GM12878 (cell line): ENCODE results near the gene NANOS2. TPM values are rescaled to one million over a fixed set of nuclear protein-coding genes. Genes with fewer than 3 reads are reported as not detected.
A peak's percentile ranks its signal among the peaks of the same experiment; 100 is the strongest.

Source experiments
- CBX3 ChIP-seq: fragments of 200-600 bp; sonication (generic); IDR thresholded peaks from 2 replicates; pipeline ENCODE4 v1.6.1; 2016; ENCODE audit warnings: low read depth, borderline replicate concordance
- CBX5 ChIP-seq: sonication (generic); IDR thresholded peaks from 2 replicates; pipeline ENCODE4 v1.6.1; 2016; ENCODE audit warnings: low read depth, moderate library complexity, mild to moderate bottlenecking, inconsistent platforms
- E2F4 ChIP-seq: IDR thresholded peaks from 2 replicates; pipeline ENCODE4 v1.6.1; 2012; ENCODE audit warnings: low read depth, low read length, improper control_type of control experiment
- GATAD2B ChIP-seq: fragments of 450-650 bp; conservative IDR thresholded peaks from 2 replicates; pipeline ENCODE4 v1.6.1; 2017; ENCODE audit warnings: low read depth, mild to moderate bottlenecking, moderate library complexity
- HDAC2 ChIP-seq: fragments of 200-600 bp; sonication (generic); IDR thresholded peaks from 2 replicates; pipeline ENCODE4 v1.6.1; 2017
- IKZF2 ChIP-seq, 2 experiments: fragments of 450-650 bp; IDR thresholded peaks; 2 replicates each; pipeline ENCODE4 v1.6.1; 2017; ENCODE audit warnings: mild to moderate bottlenecking in 2 of 2, moderate library complexity in 2 of 2
- IRF5 ChIP-seq: fragments of 450-650 bp; IDR thresholded peaks from 2 replicates; pipeline ENCODE4 v1.6.1; 2017; ENCODE audit warnings: borderline replicate concordance
- LARP7 ChIP-seq: fragments of 450-650 bp; IDR thresholded peaks from 2 replicates; pipeline ENCODE4 v1.6.1; 2017; ENCODE audit warnings: mild to moderate bottlenecking
- MYC ChIP-seq: IDR thresholded peaks from 2 replicates; pipeline ENCODE4 v1.6.1; 2011; ENCODE audit warnings: mild to moderate bottlenecking, low read length, moderate library complexity, inconsistent platforms; ENCODE audit not compliant: insufficient read depth, insufficient replicate concordance, insufficient read length, severe bottlenecking
- NBN ChIP-seq: fragments of 450-650 bp; IDR thresholded peaks from 2 replicates; pipeline ENCODE4 v1.6.1; 2016
- NKRF ChIP-seq: fragments of 450-650 bp; conservative IDR thresholded peaks from 2 replicates; pipeline ENCODE4 v1.6.1; 2017; ENCODE audit warnings: mild to moderate bottlenecking, moderate library complexity
- RB1 ChIP-seq: fragments of 450-650 bp; formaldehyde crosslinking; IDR thresholded peaks from 2 replicates; pipeline ENCODE4 v1.6.1; 2017; ENCODE audit warnings: mild to moderate bottlenecking, borderline replicate concordance
- SMC3 ChIP-seq: IDR thresholded peaks from 2 replicates; pipeline ENCODE4 v1.6.1; 2011; ENCODE audit warnings: low read length, improper control_type of control experiment, borderline replicate concordance
- TCF12 ChIP-seq: IDR thresholded peaks from 2 replicates; pipeline ENCODE4 v1.6.1; 2011; ENCODE audit warnings: low read depth, mild to moderate bottlenecking, low read length
- USF1 ChIP-seq: IDR thresholded peaks from 2 replicates; pipeline ENCODE4 v1.6.1; 2011; ENCODE audit warnings: borderline replicate concordance, low read depth, mild to moderate bottlenecking, moderate library complexity, mixed read lengths, low read length; ENCODE audit not compliant: insufficient read depth; ENCODE audit errors: extremely low read length
- USF2 ChIP-seq: IDR thresholded peaks from 2 replicates; pipeline ENCODE4 v1.6.1; 2011; ENCODE audit warnings: low read depth, low read length, improper control_type of control experiment, borderline replicate concordance
- ZNF207 ChIP-seq: fragments of 450-650 bp; IDR thresholded peaks from 2 replicates; pipeline ENCODE4 v1.6.1; 2014; ENCODE audit warnings: antibody characterized with exemption, mild to moderate bottlenecking, borderline replicate concordance
- ZNF274 ChIP-seq: IDR thresholded peaks from one replicate; pipeline ENCODE4 v1.8.0; 2011; ENCODE audit not compliant: insufficient read length, insufficient read depth
- ZSCAN29 ChIP-seq: fragments of 450-650 bp; IDR thresholded peaks from 2 replicates; pipeline ENCODE4 v1.6.1; 2017; ENCODE audit warnings: mild to moderate bottlenecking, moderate library complexity
- polyA plus RNA-seq, 11 experiments: library from polyadenylated mRNA; depleted of rRNA in 4 of 11; unstranded in 6 of 11; stranded (reverse) in 5 of 11; fragments of >200 nt; fragmentation: Nextera tagmentation in 4 of 11; fragmentation: Illumina TruSeq in 1 of 11; extraction: Ambion mirVana in 4 of 11; extraction: Trizol in 1 of 11; gene quantifications; 1 replicate in 1 of 11; 2 replicates in 10 of 11; pipeline versions ENCODE4 v1.2.1 to v1.2.3, GENCODE V29; 2011 to 2016; ENCODE audit warnings: inconsistent platforms in 2 of 11, missing spikeins in 2 of 11, low read depth in 1 of 11
- total RNA-seq, 4 experiments: library from RNA; depleted of rRNA in 3 of 4; stranded (reverse); fragments of >200 nt in 3 of 4; fragmentation: Illumina TruSeq in 1 of 4; extraction: Trizol in 1 of 4; gene quantifications; 2 replicates each; pipeline versions ENCODE4 v1.2.1 to v1.2.3, GENCODE V29; 2013 to 2021

NANOS2 gene
- total and polyA plus RNA-seq, 10 of the 15 experiments (the other 5 are each of a cell fraction or from before 2014, with no cell fraction given), result not detected

GRCh38 chr19:45882652-45883585 lies 31.7 kb downstream of the NANOS2 start (continued):
- TF ChIP-seq NKRF (peak; percentile 79; the same call in 1 of the 2 replicates), E2F4 (no peak), USF2 (no peak), RB1 (peak; percentile 51; the same call in 1 of the 2 replicates), CBX5 (no peak), TCF12 (peak; percentile 93), NBN (peak; percentile 89), IKZF2 (IDR thresholded peaks at IDR 0.05) (peak; percentile 33 to 67), SMC3 (peak; percentile 95), USF1 (no peak), MYC (no peak), GATAD2B (peak; percentile 88), ZNF274 (no peak), HDAC2 (no peak), CBX3 (no peak), LARP7 (peak; percentile 84; the same call in 1 of the 2 replicates), IRF5 (peak; percentile 29; the same call in 1 of the 2 replicates), ZNF207 (peak; percentile 87; the same call in 1 of the 2 replicates), ZSCAN29 (peak; percentile 48; the same call in 1 of the 2 replicates)
- TF ChIP-seq, all 136 proteins: peak for 66
